HepG2 (cell line): Measurements from ENCODE around the gene CST8. TPM values are rescaled to one million over a fixed set of nuclear protein-coding genes. Genes with fewer than 3 reads are reported as not detected.

Experiments
- ATAC-seq: fragments of 200-7000 bp; cut with Tn5 transposase; 3 replicates; pipeline ENCODE4 v1.9.1; 2020; ENCODE audit warnings: mild to moderate bottlenecking, moderate library complexity
- BruUV-seq: library from RNA; stranded (reverse); fragments of 400-500 nt; replicated peaks from 2 replicates; lab custom pipeline; 2021; lab: Mats Ljungman, UMichigan
- CTCF ChIA-PET: fragments of 300-600 bp; formaldehyde crosslinking; extraction: SDS; loops from one replicate; lab custom pipeline; 2021; ENCODE audit warnings: low total read pairs, inconsistent platforms, low intra/inter-chr PET ratio; lab: Yijun Ruan, JAX
- POLR2A ChIA-PET: fragments of 350-600 bp; sonication (Branson Sonifier 250); formaldehyde crosslinking; loops from one replicate; lab custom pipeline; 2020; ENCODE audit warnings: antibody characterized with exemption, inconsistent platforms; lab: Yijun Ruan, JAX
- DNase-seq: peaks from one replicate; pipeline ENCODE4 v3.0.0-alpha.2; 2015; ENCODE audit warnings: low spot score
- FAIRE-seq: peaks from 3 replicates; lab custom pipeline; 2011; peaks lifted over from hg19 to GRCh38; lab: Jason Lieb, UNC
- H2AFZ ChIP-seq: one replicate; pipeline ENCODE4 v1.6.1; 2011; ENCODE audit warnings: low read length, inconsistent platforms
- H3K27ac ChIP-seq: fragments of 300-600 bp; 3 replicates; pipeline ENCODE4 v1.8.0; 2011; ENCODE audit warnings: mixed run types, mild to moderate bottlenecking, mixed read lengths, low read length, inconsistent platforms; ENCODE audit not compliant: insufficient read depth; ENCODE audit errors: extremely low read length
- H3K27me3 ChIP-seq, 2 experiments: fragments of 200-600 bp in 1 of 2; 2 replicates in 1 of 2; 3 replicates in 1 of 2; pipeline versions ENCODE4 v1.6.0 to v1.8.0; 2011; ENCODE audit warnings: low read length in 2 of 2, mild to moderate bottlenecking in 2 of 2, moderate library complexity in 2 of 2, inconsistent platforms in 1 of 2; ENCODE audit not compliant: insufficient read depth in 2 of 2, control insufficient read depth in 1 of 2
- H3K36me3 ChIP-seq, 2 experiments: fragments of 200-600 bp in 1 of 2; replicated peaks in 1 of 2; 2 replicates in 1 of 2; 3 replicates in 1 of 2; pipeline versions ENCODE4 v1.5.1 to v1.8.0; 2011; ENCODE audit warnings: low read length in 2 of 2, inconsistent platforms in 1 of 2; ENCODE audit not compliant: insufficient read depth in 2 of 2, control insufficient read depth in 1 of 2
- H3K4me1 ChIP-seq: 2 replicates; pipeline ENCODE4 v1.5.1; 2012; ENCODE audit warnings: low read length, inconsistent platforms; ENCODE audit not compliant: insufficient read depth
- H3K4me2 ChIP-seq: 2 replicates; pipeline ENCODE4 v1.6.0; 2011; ENCODE audit warnings: low read depth, low read length, inconsistent platforms
- H3K4me3 ChIP-seq, 3 experiments: fragments of 200-600 bp in 1 of 3; sonication (generic), shearing (Covaris generic) in 1 of 3; replicated peaks in 1 of 3; 2 replicates each; pipeline ENCODE4 v1.5.1; 2011 to 2016; ENCODE audit warnings: low read length in 3 of 3, inconsistent platforms in 2 of 3, low read depth in 2 of 3, mild to moderate bottlenecking in 2 of 3, control low read depth in 1 of 3, mixed read lengths in 1 of 3; ENCODE audit not compliant: insufficient read depth in 1 of 3
- H3K79me2 ChIP-seq: one replicate; pipeline ENCODE4 v1.6.1; 2011; ENCODE audit warnings: low read length, inconsistent platforms; ENCODE audit not compliant: insufficient read depth
- H3K9ac ChIP-seq: 2 replicates; pipeline ENCODE4 v1.6.0; 2011; ENCODE audit warnings: mild to moderate bottlenecking, low read depth, low read length, inconsistent platforms; ENCODE audit not compliant: insufficient read depth
- H3K9me3 ChIP-seq: 2 replicates; pipeline ENCODE4 v1.5.1; 2012; ENCODE audit warnings: mild to moderate bottlenecking, low read length
- H4K20me1 ChIP-seq: 2 replicates; pipeline ENCODE4 v1.6.0; 2011; ENCODE audit warnings: inconsistent platforms, mild to moderate bottlenecking, low read length, moderate library complexity; ENCODE audit not compliant: insufficient read depth
- CAMTA2 ChIP-seq: sonication (generic); formaldehyde crosslinking; IDR thresholded peaks from 2 replicates; pipeline ENCODE4 v1.4.0; 2020; ENCODE audit warnings: mild to moderate bottlenecking, missing genetic modification reagents, borderline replicate concordance
- CREB3 ChIP-seq: sonication (generic); formaldehyde crosslinking; IDR thresholded peaks from 2 replicates; pipeline ENCODE4 v1.5.0; 2020; ENCODE audit warnings: missing genetic modification reagents
- DPF2 ChIP-seq: sonication (generic); formaldehyde crosslinking; IDR thresholded peaks from 2 replicates; pipeline ENCODE4 v1.4.0; 2020; ENCODE audit warnings: mild to moderate bottlenecking, low read depth, missing genetic modification reagents, borderline replicate concordance
- KLF12 ChIP-seq: sonication (generic); formaldehyde crosslinking; IDR thresholded peaks from 2 replicates; pipeline ENCODE4 v1.4.0; 2020; ENCODE audit warnings: missing genetic modification reagents, borderline replicate concordance
- TEAD2 ChIP-seq: sonication (generic); formaldehyde crosslinking; IDR thresholded peaks from 2 replicates; pipeline ENCODE4 v1.9.0; 2021; ENCODE audit warnings: missing genetic modification reagents
- YEATS2 ChIP-seq: sonication (generic); formaldehyde crosslinking; IDR thresholded peaks from 2 replicates; pipeline ENCODE4 v1.4.0; 2020; ENCODE audit warnings: missing genetic modification reagents, borderline replicate concordance
- ZNF10 ChIP-seq: sonication (generic); formaldehyde crosslinking; IDR thresholded peaks from 2 replicates; pipeline ENCODE4 v1.4.0; 2020; ENCODE audit warnings: mild to moderate bottlenecking, low read depth, missing genetic modification reagents, borderline replicate concordance
- ZNF101 ChIP-seq: sonication (generic); formaldehyde crosslinking; IDR thresholded peaks from 2 replicates; pipeline ENCODE4 v1.4.0; 2020; ENCODE audit warnings: mild to moderate bottlenecking, low read depth, missing genetic modification reagents, borderline replicate concordance
- ZNF33B ChIP-seq: sonication (generic); formaldehyde crosslinking; IDR thresholded peaks from 2 replicates; pipeline ENCODE4 v1.5.1; 2020; ENCODE audit warnings: mild to moderate bottlenecking, missing genetic modification reagents
- ZNF343 ChIP-seq: sonication (generic); formaldehyde crosslinking; IDR thresholded peaks from 2 replicates; pipeline ENCODE4 v1.4.0; 2020; ENCODE audit warnings: mild to moderate bottlenecking, missing genetic modification reagents
- ZNF615 ChIP-seq: sonication (generic); formaldehyde crosslinking; IDR thresholded peaks from 2 replicates; pipeline ENCODE4 v1.5.0; 2020; ENCODE audit warnings: mild to moderate bottlenecking, missing genetic modification reagents, borderline replicate concordance
- ZNF674 ChIP-seq: sonication (generic); formaldehyde crosslinking; IDR thresholded peaks from 2 replicates; pipeline ENCODE4 v1.5.0; 2020; ENCODE audit warnings: low read depth, mild to moderate bottlenecking, missing genetic modification reagents
- ZNF891 ChIP-seq: sonication (generic); formaldehyde crosslinking; IDR thresholded peaks from 2 replicates; pipeline ENCODE4 v1.5.0; 2020; ENCODE audit warnings: mild to moderate bottlenecking, missing genetic modification reagents
- ZZZ3 ChIP-seq: sonication (generic); formaldehyde crosslinking; IDR thresholded peaks from 2 replicates; pipeline ENCODE4 v1.4.0; 2020; ENCODE audit warnings: missing genetic modification reagents, mild to moderate bottlenecking, borderline replicate concordance
- WGBS: methylation state at CpG from one replicate; pipeline ENCODE4 v1.1.6; 2017; ENCODE audit warnings: low lambda C conversion rate; 5-methylcytosine and 5-hydroxymethylcytosine counted together
- in situ Hi-C: cut with HindIII; loops from 2 replicates; pipeline ENCODE4 v1.10.0; 2017; ENCODE audit warnings: low pct_unique_long_range_greater_than_20kb; ENCODE audit not compliant: extremely low pct_ligation_motif_present
- intact Hi-C: fragments of 100-400 bp; cut with micrococcal nuclease; formaldehyde crosslinking; loops from one replicate; pipeline ENCODE4 v1.10.0; 2022; ENCODE audit not compliant: unreplicated experiment
- polyA plus RNA-seq, 8 experiments: library from polyadenylated mRNA; depleted of rRNA in 3 of 8; stranded (reverse) in 7 of 8; unstranded in 1 of 8; fragments of >200 nt; fragmentation: Illumina TruSeq in 4 of 8; extraction: Trizol in 4 of 8; gene quantifications; 2 replicates each; pipeline versions ENCODE4 v1.2.1 to v1.2.3, GENCODE V29; 2011 to 2016; ENCODE audit warnings: low read depth in 4 of 8, missing spikeins in 1 of 8, mixed read lengths in 1 of 8; ENCODE audit not compliant: insufficient read depth in 1 of 8
- total RNA-seq, 5 experiments: library from RNA; depleted of rRNA; stranded (reverse); fragments of >200 nt; fragmentation: Illumina TruSeq; extraction: Trizol; gene quantifications; 2 replicates each; pipeline ENCODE4 v1.2.3, GENCODE V29; 2016; ENCODE audit warnings: low read depth in 1 of 5
- TF ChIP-seq, protein P1 (sequence below): sonication (generic); formaldehyde crosslinking; IDR thresholded peaks from 2 replicates; pipeline ENCODE4 v1.4.0; 2020; ENCODE audit warnings: mild to moderate bottlenecking, missing genetic modification reagents

Gene CST8
- total and polyA plus RNA-seq, 2 of the 13 experiments (the other 11 are each of a cell fraction or from before 2014, with no cell fraction given): not detected

GRCh38 chr20:23497536-23497935 is 6.6 kb downstream of the CST8 start:
- intact Hi-C loops (no loop called here), in situ Hi-C loops (no loop called here)
- H3K9ac ChIP-seq: no peak overlapping the region
- H3K4me3 ChIP-seq: no peak overlapping the region
- H4K20me1 ChIP-seq: no peaks in the 10 kb centered on the region
- peaks cover 16% of the 10 kb centered on the region for H3K4me1 ChIP-seq
- H3K36me3 ChIP-seq: no peaks in the 10 kb centered on the region
- no peaks in the 10 kb centered on the region for H3K79me2 ChIP-seq
- DNase-seq: no peak
- no peak overlapping the region for H2AFZ ChIP-seq
- ChIA-PET CTCF (no interaction called here), POLR2A (no interaction called here)
- TF ChIP-seq DPF2 (no peak), ZNF891 (CRISPR knock-in tag) (no peak), CREB3 (CRISPR knock-in tag) (no peak), ZNF615 (no peak), ZNF10 (CRISPR knock-in tag) (no peak), TEAD2 (CRISPR knock-in tag) (no peak), KLF12 (CRISPR knock-in tag) (no peak), ZNF101 (no peak), YEATS2 (CRISPR knock-in tag) (no peak), ZNF343 (CRISPR knock-in tag) (no peak), ZZZ3 (no peak), ZNF674 (CRISPR knock-in tag) (no peak), CAMTA2 (no peak), ZNF33B (CRISPR knock-in tag) (no peak)
- TF ChIP-seq, protein P1, sequence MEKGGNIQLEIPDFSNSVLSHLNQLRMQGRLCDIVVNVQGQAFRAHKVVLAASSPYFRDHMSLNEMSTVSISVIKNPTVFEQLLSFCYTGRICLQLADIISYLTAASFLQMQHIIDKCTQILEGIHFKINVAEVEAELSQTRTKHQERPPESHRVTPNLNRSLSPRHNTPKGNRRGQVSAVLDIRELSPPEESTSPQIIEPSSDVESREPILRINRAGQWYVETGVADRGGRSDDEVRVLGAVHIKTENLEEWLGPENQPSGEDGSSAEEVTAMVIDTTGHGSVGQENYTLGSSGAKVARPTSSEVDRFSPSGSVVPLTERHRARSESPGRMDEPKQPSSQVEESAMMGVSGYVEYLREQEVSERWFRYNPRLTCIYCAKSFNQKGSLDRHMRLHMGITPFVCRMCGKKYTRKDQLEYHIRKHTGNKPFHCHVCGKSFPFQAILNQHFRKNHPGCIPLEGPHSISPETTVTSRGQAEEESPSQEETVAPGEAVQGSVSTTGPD (CRISPR knock-in tag): no peak
- H3K4me2 ChIP-seq: no peak overlapping the region
- peaks cover 0 to 35% of the 10 kb centered on the region in 2 experiments; a peak in 2 of 5 replicates for H3K27me3 ChIP-seq
- BruUV-seq: no TSS peak
- no peaks in the 10 kb centered on the region for H3K9me3 ChIP-seq
- H3K27ac ChIP-seq: no peak overlapping the region
- WGBS: 0% methylated on average over 1 of the region's 1 CpG
- FAIRE-seq: no peak
- ATAC-seq: no peak
